Mammary epithelial cell (primary cell): ENCODE results near the gene SHANK1.

Experiments
- EZH2 ChIP-seq: IDR thresholded peaks from 2 replicates; pipeline ENCODE4 v1.6.1; 2012; ENCODE audit warnings: low read length, inconsistent platforms, borderline replicate concordance
- TF ChIP-seq, protein P1 (sequence below), 2 donors: IDR thresholded peaks in 1 of 2; conservative IDR thresholded peaks in 1 of 2; 2 replicates each; pipeline ENCODE4 v1.5.1; 2011 to 2012; ENCODE audit warnings: inconsistent platforms in 2 of 2, low read length in 2 of 2, mild to moderate bottlenecking in 2 of 2, control low read depth in 1 of 2, low read depth in 1 of 2; ENCODE audit not compliant: insufficient read depth in 1 of 2; ENCODE audit errors: extremely low read depth in 1 of 2

DNA sequence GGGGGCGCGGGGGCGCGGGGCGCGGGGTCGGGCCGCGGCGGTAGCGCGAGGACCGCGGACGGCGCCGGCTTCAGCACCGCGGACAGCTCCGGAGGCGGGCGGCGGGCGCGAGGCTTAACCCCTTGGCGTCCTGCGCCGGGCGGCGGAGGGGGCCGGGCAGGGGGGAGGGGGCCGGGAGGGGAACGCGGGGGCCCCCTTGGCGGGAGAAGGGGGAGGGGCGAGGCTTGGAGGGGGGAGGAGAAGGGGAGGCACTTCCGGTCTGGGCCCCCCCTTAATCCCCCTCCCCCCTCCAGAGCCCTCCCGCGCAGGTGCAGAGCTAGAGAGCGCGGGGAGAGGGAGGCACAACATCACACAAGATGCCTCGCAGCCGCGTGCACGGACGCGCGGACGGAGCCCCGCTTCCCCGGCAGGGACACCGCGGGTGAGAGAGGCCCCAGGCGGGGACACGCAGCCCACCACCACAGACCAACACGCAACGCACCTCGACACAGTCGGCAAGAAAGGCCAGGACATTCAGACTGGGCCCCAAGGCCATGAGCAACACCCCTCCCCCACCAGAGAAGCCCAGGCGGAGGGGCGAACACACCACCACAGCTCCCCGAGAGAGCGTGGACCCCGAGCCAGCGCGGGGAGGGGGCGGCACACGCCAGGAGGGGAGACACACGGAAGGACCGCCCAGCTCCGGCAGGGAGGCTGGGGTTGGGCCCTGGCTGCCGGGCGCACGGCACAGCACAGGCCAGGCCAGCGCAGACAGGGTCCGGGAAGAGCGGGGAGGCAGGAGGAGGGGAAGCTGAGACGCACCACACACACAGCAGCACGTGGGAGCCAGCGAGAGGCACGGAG is 24.1 kb downstream of the SHANK1 start:
- TF ChIP-seq, protein P1, sequence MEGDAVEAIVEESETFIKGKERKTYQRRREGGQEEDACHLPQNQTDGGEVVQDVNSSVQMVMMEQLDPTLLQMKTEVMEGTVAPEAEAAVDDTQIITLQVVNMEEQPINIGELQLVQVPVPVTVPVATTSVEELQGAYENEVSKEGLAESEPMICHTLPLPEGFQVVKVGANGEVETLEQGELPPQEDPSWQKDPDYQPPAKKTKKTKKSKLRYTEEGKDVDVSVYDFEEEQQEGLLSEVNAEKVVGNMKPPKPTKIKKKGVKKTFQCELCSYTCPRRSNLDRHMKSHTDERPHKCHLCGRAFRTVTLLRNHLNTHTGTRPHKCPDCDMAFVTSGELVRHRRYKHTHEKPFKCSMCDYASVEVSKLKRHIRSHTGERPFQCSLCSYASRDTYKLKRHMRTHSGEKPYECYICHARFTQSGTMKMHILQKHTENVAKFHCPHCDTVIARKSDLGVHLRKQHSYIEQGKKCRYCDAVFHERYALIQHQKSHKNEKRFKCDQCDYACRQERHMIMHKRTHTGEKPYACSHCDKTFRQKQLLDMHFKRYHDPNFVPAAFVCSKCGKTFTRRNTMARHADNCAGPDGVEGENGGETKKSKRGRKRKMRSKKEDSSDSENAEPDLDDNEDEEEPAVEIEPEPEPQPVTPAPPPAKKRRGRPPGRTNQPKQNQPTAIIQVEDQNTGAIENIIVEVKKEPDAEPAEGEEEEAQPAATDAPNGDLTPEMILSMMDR (conservative IDR thresholded peaks at IDR 0.05 in 1 of 2, IDR thresholded peaks at IDR 0.05 in 1 of 2; ENCODE audit: extremely low read depth in 1 of 2, insufficient read depth in 1 of 2, low read depth in 1 of 2, low read length in 2 of 2) = no peak
- peak; percentile 40 for TF ChIP-seq EZH2
